Ovary (tissue), 3 donors: ENCODE results near the gene AGPAT4.

ENCODE experiments used
- POLR2A ChIP-seq: fragments of 450-650 bp; IDR thresholded peaks from one replicate; pipeline ENCODE4 v1.6.1; 2017; ENCODE audit warnings: antibody characterized with exemption, mild to moderate bottlenecking, moderate library complexity
- TF ChIP-seq, protein P1 (sequence below), 3 donors: fragments of 450-650 bp in 2 of 3; fragments of 200-600 bp in 1 of 3; IDR thresholded peaks; one replicate each; pipeline versions ENCODE4 v1.5.1 to v1.8.0; 2016 to 2022; ENCODE audit warnings: antibody characterized with exemption in 3 of 3, mild to moderate bottlenecking in 1 of 3
- donor health status: DM: no; HTN: no; CAD: no.

DNA sequence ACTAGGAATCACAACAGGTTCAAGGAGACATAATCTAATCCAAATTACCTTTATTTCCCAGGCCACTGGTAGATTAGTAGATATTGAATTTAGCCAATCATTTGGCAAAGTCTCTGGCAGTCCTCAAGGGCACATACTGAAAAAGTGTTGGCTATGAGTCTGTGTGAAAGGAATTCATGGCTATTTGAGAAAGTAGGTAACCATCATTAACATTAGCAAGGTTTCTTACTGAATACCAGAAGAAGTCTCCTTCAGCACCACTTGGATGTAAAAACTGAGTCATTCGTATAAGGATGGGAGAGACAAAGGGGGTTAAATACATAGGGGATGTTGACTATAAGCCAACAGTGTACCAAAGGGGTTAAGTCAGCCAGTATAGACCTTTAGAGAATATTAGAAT lies 36.7 kb downstream of the AGPAT4 start:
- no peak for TF ChIP-seq POLR2A
- TF ChIP-seq, protein P1, sequence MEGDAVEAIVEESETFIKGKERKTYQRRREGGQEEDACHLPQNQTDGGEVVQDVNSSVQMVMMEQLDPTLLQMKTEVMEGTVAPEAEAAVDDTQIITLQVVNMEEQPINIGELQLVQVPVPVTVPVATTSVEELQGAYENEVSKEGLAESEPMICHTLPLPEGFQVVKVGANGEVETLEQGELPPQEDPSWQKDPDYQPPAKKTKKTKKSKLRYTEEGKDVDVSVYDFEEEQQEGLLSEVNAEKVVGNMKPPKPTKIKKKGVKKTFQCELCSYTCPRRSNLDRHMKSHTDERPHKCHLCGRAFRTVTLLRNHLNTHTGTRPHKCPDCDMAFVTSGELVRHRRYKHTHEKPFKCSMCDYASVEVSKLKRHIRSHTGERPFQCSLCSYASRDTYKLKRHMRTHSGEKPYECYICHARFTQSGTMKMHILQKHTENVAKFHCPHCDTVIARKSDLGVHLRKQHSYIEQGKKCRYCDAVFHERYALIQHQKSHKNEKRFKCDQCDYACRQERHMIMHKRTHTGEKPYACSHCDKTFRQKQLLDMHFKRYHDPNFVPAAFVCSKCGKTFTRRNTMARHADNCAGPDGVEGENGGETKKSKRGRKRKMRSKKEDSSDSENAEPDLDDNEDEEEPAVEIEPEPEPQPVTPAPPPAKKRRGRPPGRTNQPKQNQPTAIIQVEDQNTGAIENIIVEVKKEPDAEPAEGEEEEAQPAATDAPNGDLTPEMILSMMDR (IDR thresholded peaks at IDR 0.05) = no peak
